Right ventricle myocardium superior (tissue), 1 donor: ENCODE results near the gene RNF43. TPM values are rescaled to one million over a fixed set of nuclear protein-coding genes. Genes with fewer than 3 reads are reported as not detected.
"Not testable (repeated sequence)": the region's sequence is repeated elsewhere in the genome, so short reads cannot be mapped to it uniquely, and the experiment has no call there.

ENCODE experiments used
- ATAC-seq: fragments of 200-7000 bp; cut with Tn5 transposase; one replicate; pipeline ENCODE4 v1.9.1; 2020; ENCODE audit warnings: mild to moderate bottlenecking; ENCODE audit not compliant: poor library complexity
- DNase-seq: peaks from one replicate; pipeline ENCODE4 v3.0.0-alpha.2; 2020
- intact Hi-C: fragments of 100-400 bp; cut with DNase I; formaldehyde crosslinking; loops from one replicate; pipeline ENCODE4 v1.11.2; 2022
- total RNA-seq: library from RNA; stranded (reverse); fragmentation: NEBNext Ultra II Directional; extraction: Animal tissue kit (Norgen Biotek cat#: 25700); gene quantifications from one replicate; pipeline ENCODE4 v1.2.1, GENCODE V29; 2021
- donor health status: DM: no; HTN: yes; CAD: no; lungs with severe emphysema.

The RNF43 gene
- total RNA-seq, 1 donor from 2014 or later, result 3.8 TPM

GRCh38 chr17:58412064-58412703 is 5.2 kb downstream of the RNF43 start:
- intact Hi-C loops, result no loop called here
- no peak for DNase-seq
- no peak for ATAC-seq

- ATAC-seq (no peak), DNase-seq (no peak)
- intact Hi-C loops, result no loop called here
These were observed 5.9 kb downstream of the RNF43 start for GRCh38 chr17:58411408-58411894.

GRCh38 chr17:58410714-58411407 is 6.5 kb downstream of the RNF43 start:
- intact Hi-C loops, result no loop called here
- ATAC-seq (no peak), DNase-seq (no peak)

GRCh38 chr17:58409432-58409831 is 7.9 kb downstream of the RNF43 start:
- intact Hi-C loops, result loop anchor here (10.0 kb wide), 1 partner anchor 55 kb away; no protein-coding TSS in a partner anchor
- ATAC-seq (no peak), DNase-seq (no peak)

- no peak for ATAC-seq
- intact Hi-C loops, result loop anchor here (10.0 kb wide), 1 partner anchor 61 kb away; no protein-coding TSS in a partner anchor
- no peak for DNase-seq
These were observed 14.0 kb downstream of the RNF43 start for GRCh38 chr17:58403311-58403710.

- intact Hi-C loops, result loop anchor here (10.0 kb wide), 1 partner anchor 62 kb away; no protein-coding TSS in a partner anchor
- DNase-seq (no peak), ATAC-seq (no peak)
These were observed 14.7 kb downstream of the RNF43 start for GRCh38 chr17:58402679-58403078.

GRCh38 chr17:58402047-58402446 is 15.3 kb downstream of the RNF43 start:
- ATAC-seq (no peak), DNase-seq (no peak)
- intact Hi-C loops, result loop anchor here (10.0 kb wide), 1 partner anchor 63 kb away; no protein-coding TSS in a partner anchor

- DNase-seq (no peak), ATAC-seq (no peak)
- intact Hi-C loops, result loop anchor here (10.0 kb wide), 1 partner anchor 64 kb away; no protein-coding TSS in a partner anchor
These were observed 16.0 kb downstream of the RNF43 start for GRCh38 chr17:58401287-58401686.

- DNase-seq (no peak), ATAC-seq (no peak)
- intact Hi-C loops, result loop anchor here (10.0 kb wide), 1 partner anchor 64 kb away; no protein-coding TSS in a partner anchor
These were observed 16.5 kb downstream of the RNF43 start for GRCh38 chr17:58400826-58401225.

- intact Hi-C loops, result loop anchor here (10.0 kb wide), 1 partner anchor 65 kb away; no protein-coding TSS in a partner anchor
- ATAC-seq (no peak), DNase-seq (no peak)
These were observed 17.4 kb downstream of the RNF43 start for GRCh38 chr17:58399974-58400373.

GRCh38 chr17:58398574-58399266 is 18.6 kb downstream of the RNF43 start:
- DNase-seq (no peak), ATAC-seq (no peak)
- intact Hi-C loops, result no loop called here

GRCh38 chr17:58397421-58397820 is 19.9 kb downstream of the RNF43 start:
- intact Hi-C loops, ATAC-seq, DNase-seq: not testable (repeated sequence)

- ATAC-seq (no peak), DNase-seq (no peak)
- intact Hi-C loops, result no loop called here
These were observed 21.2 kb downstream of the RNF43 start for GRCh38 chr17:58396173-58396572.

- no peak for ATAC-seq
- intact Hi-C loops, result no loop called here
- DNase-seq, result no peak
These were observed 22.7 kb downstream of the RNF43 start for GRCh38 chr17:58394534-58395223.

GRCh38 chr17:58391302-58391984 is 25.9 kb downstream of the RNF43 start:
- ATAC-seq, result peak; percentile 60
- intact Hi-C loops, result no loop called here
- DNase-seq, result peak; percentile 41

GRCh38 chr17:58390884-58391283 is 26.4 kb downstream of the RNF43 start:
- intact Hi-C loops, result no loop called here
- DNase-seq, result no peak
- ATAC-seq, result no peak

- intact Hi-C loops, result no loop called here
- ATAC-seq (no peak), DNase-seq (no peak)
These were observed 28.8 kb downstream of the RNF43 start for GRCh38 chr17:58388302-58389190.
